K562 (cell line): ENCODE results near the gene CLCNKB. TPM values are rescaled to one million over a fixed set of nuclear protein-coding genes. Genes with fewer than 3 reads are reported as not detected.

Experiments
- ATAC-seq: fragments of 200-7000 bp; cut with Tn5 transposase; 3 replicates; pipeline ENCODE4 v1.9.1; 2020; ENCODE audit warnings: moderate library complexity
- Bru-seq: library from RNA; stranded (reverse); fragments of 400-500 nt; gene quantifications from one replicate; lab custom pipeline; 2021; lab: Mats Ljungman, UMichigan
- BruChase-seq, 2 experiments: library from RNA; stranded (reverse); fragments of 400-500 nt; gene quantifications; one replicate each; lab custom pipeline; 2021; lab: Mats Ljungman, UMichigan
- BruUV-seq: library from RNA; stranded (reverse); fragments of 400-500 nt; replicated peaks from 2 replicates; lab custom pipeline; 2021; lab: Mats Ljungman, UMichigan
- CTCF ChIA-PET: fragments of 300-600 bp; formaldehyde crosslinking; extraction: SDS; loops from one replicate; lab custom pipeline; 2021; ENCODE audit warnings: low intra/inter-chr PET ratio; lab: Yijun Ruan, JAX
- POLR2A ChIA-PET: fragments of 300-600, 350-650 bp; sonication (Branson Sonifier 250); formaldehyde crosslinking; extraction: SDS; loops from one replicate; lab custom pipeline; 2021; ENCODE audit warnings: antibody characterized with exemption, inconsistent platforms; lab: Yijun Ruan, JAX
- DNase-seq, 4 experiments: peaks; one replicate each; pipeline versions ENCODE4 v3.0.0 to v3.0.0-alpha.2; 2011 to 2018; ENCODE audit warnings: low spot score in 3 of 4, mixed read lengths in 3 of 4; ENCODE audit errors: extremely low read depth in 1 of 4
- FAIRE-seq: peaks from 2 replicates; lab custom pipeline; 2011; peaks lifted over from hg19 to GRCh38; lab: Jason Lieb, UNC
- H2AFZ ChIP-seq: 2 replicates; pipeline ENCODE4 v1.6.0; 2011; ENCODE audit warnings: low read depth, low read length, control low read depth, inconsistent platforms
- H3K27ac ChIP-seq: fragments of 200-600 bp; 3 replicates; pipeline ENCODE4 v1.8.0; 2011; ENCODE audit warnings: low read depth, mild to moderate bottlenecking, control low read depth, inconsistent platforms, low read length, moderate library complexity, mixed read lengths; ENCODE audit errors: extremely low read depth
- H3K27me3 ChIP-seq, 2 experiments: fragments of 300-600 bp in 1 of 2; 2 replicates in 1 of 2; 3 replicates in 1 of 2; pipeline versions ENCODE4 v1.6.0 to v1.8.0; 2011; ENCODE audit warnings: inconsistent platforms in 2 of 2, low read length in 2 of 2, mild to moderate bottlenecking in 1 of 2, mixed read lengths in 1 of 2, moderate library complexity in 1 of 2; ENCODE audit not compliant: control insufficient read depth in 2 of 2, insufficient read depth in 2 of 2
- H3K36me3 ChIP-seq: fragments of 300-600 bp; 3 replicates; pipeline ENCODE4 v1.8.0; 2011; ENCODE audit warnings: mild to moderate bottlenecking, low read length, inconsistent platforms; ENCODE audit not compliant: control insufficient read depth, insufficient read depth
- H3K4me1 ChIP-seq, 2 experiments: fragments of 200-600 bp in 1 of 2; replicated peaks in 1 of 2; 2 replicates in 1 of 2; 3 replicates in 1 of 2; pipeline versions ENCODE4 v1.5.1 to v1.8.0; 2011; ENCODE audit warnings: inconsistent platforms in 2 of 2, low read length in 2 of 2, mild to moderate bottlenecking in 1 of 2, mixed read lengths in 1 of 2, moderate library complexity in 1 of 2; ENCODE audit not compliant: control insufficient read depth in 2 of 2, insufficient read depth in 2 of 2
- H3K4me2 ChIP-seq: 2 replicates; pipeline ENCODE4 v1.6.1; 2011; ENCODE audit warnings: low read length, control low read depth, inconsistent platforms, mixed read lengths; ENCODE audit not compliant: insufficient read depth
- H3K4me3 ChIP-seq: fragments of 200-600 bp; sonication (generic), shearing (Covaris generic); 2 replicates; pipeline ENCODE4 v1.5.1; 2016; ENCODE audit warnings: control low read depth, inconsistent platforms
- H3K79me2 ChIP-seq: fragments of 200-600 bp; 3 replicates; pipeline ENCODE4 v1.8.0; 2011; ENCODE audit warnings: low read length, inconsistent platforms; ENCODE audit not compliant: control insufficient read depth, insufficient read depth
- H3K9ac ChIP-seq, 2 experiments: 2 replicates each; pipeline versions ENCODE4 v1.6.0 to v1.6.1; 2011; ENCODE audit warnings: low read depth in 2 of 2, low read length in 2 of 2, control low read depth in 1 of 2, inconsistent platforms in 1 of 2, mild to moderate bottlenecking in 1 of 2, mixed read lengths in 1 of 2; ENCODE audit not compliant: insufficient read depth in 1 of 2
- H3K9me1 ChIP-seq: one replicate; pipeline ENCODE4 v1.6.0; 2011; ENCODE audit warnings: inconsistent platforms, mild to moderate bottlenecking, low read length, moderate library complexity; ENCODE audit not compliant: control insufficient read depth, insufficient read depth
- H3K9me3 ChIP-seq: replicated peaks from 2 replicates; pipeline ENCODE4 v1.5.1; 2011; ENCODE audit warnings: low read depth, low read length, inconsistent platforms; ENCODE audit not compliant: control insufficient read depth, insufficient read depth
- H4K20me1 ChIP-seq: replicated peaks from 2 replicates; pipeline ENCODE4 v1.6.1; 2011; ENCODE audit warnings: low read length, inconsistent platforms, mixed read lengths; ENCODE audit not compliant: control insufficient read depth, insufficient read depth
- EGR1 ChIP-seq: fragments of 450-650 bp; conservative IDR thresholded peaks from 2 replicates; pipeline ENCODE4 v1.6.1; 2017; ENCODE audit warnings: mild to moderate bottlenecking
- HBP1 ChIP-seq: fragments of 450-650 bp; formaldehyde crosslinking; IDR thresholded peaks from 2 replicates; pipeline ENCODE4 v1.4.0; 2022; ENCODE audit warnings: missing genetic modification characterization
- HDAC6 ChIP-seq: IDR thresholded peaks from 2 replicates; pipeline ENCODE4 v1.6.1; 2012; ENCODE audit warnings: low read depth, mild to moderate bottlenecking, control low read depth, inconsistent platforms, low read length, moderate library complexity
- IRF1 ChIP-seq: sonication (generic); formaldehyde crosslinking; IDR thresholded peaks from 2 replicates; pipeline ENCODE4 v1.8.0; 2022; ENCODE audit warnings: missing genetic modification reagents, mild to moderate bottlenecking, borderline replicate concordance
- LARP7 ChIP-seq: fragments of 450-650 bp; IDR thresholded peaks from 2 replicates; pipeline ENCODE4 v1.6.1; 2016
- LEF1 ChIP-seq: fragments of 450-650 bp; IDR thresholded peaks from 2 replicates; pipeline ENCODE4 v1.6.1; 2016; ENCODE audit warnings: mild to moderate bottlenecking
- NEUROD1 ChIP-seq: fragments of 150-350 bp; IDR thresholded peaks from 2 replicates; pipeline ENCODE4 v1.6.1; 2014; ENCODE audit warnings: borderline replicate concordance, low read length, low read depth; ENCODE audit not compliant: partially characterized antibody
- PATZ1 ChIP-seq: fragments of 250-450 bp; sonication (Bioruptor Pico); IDR thresholded peaks from 2 replicates; pipeline ENCODE4 v1.5.0; 2020; ENCODE audit warnings: mild to moderate bottlenecking, borderline replicate concordance
- SMAD2 ChIP-seq: fragments of 150-350 bp; IDR thresholded peaks from 2 replicates; pipeline ENCODE4 v1.6.1; 2014; ENCODE audit warnings: low read depth, mild to moderate bottlenecking, low read length
- ZNF512 ChIP-seq: IDR thresholded peaks from 2 replicates; pipeline ENCODE4 v1.6.1; 2016; ENCODE audit warnings: missing genetic modification characterization, missing compliant biosample characterization
- ZNF717 ChIP-seq: fragments of 250-450 bp; sonication (Bioruptor Pico); IDR thresholded peaks from 2 replicates; pipeline ENCODE4 v1.5.0; 2021
- ZSCAN32 ChIP-seq: fragments of 450-650 bp; formaldehyde crosslinking; IDR thresholded peaks from 2 replicates; pipeline ENCODE4 v1.4.0; 2020; ENCODE audit warnings: mild to moderate bottlenecking, moderate library complexity
- WGBS: fragments of 100-300 bp; shearing (Covaris generic); methylation state at CpG from one replicate; pipeline ENCODE4 v1.1.6; 2016; ENCODE audit warnings: low coverage, mixed read lengths; ENCODE audit not compliant: insufficient coverage; ENCODE audit errors: missing lambda C conversion rate; 5-methylcytosine and 5-hydroxymethylcytosine counted together
- in situ Hi-C: fragments of 300-500 bp; cut with MboI; formaldehyde crosslinking; loops from 4 replicates; pipeline ENCODE4 v1.15.0; 2018; ENCODE audit warnings: inconsistent platforms, mixed read lengths
- intact Hi-C: fragments of 100-400 bp; cut with micrococcal nuclease; formaldehyde crosslinking; loops from 2 replicates; pipeline ENCODE4 v1.14.2; 2022
- long read RNA-seq, 3 experiments: library from polyadenylated mRNA in 2 of 3; library from RNA in 1 of 3; unstranded in 2 of 3; stranded (forward) in 1 of 3; transcript quantifications; one replicate each; pipeline ENCODE4 v2.0.0, GENCODE V29; 2019 to 2022
- polyA minus RNA-seq, 3 experiments: library from RNA; depleted of rRNA, polyadenylated mRNA; stranded (reverse); fragments of >200 nt; gene quantifications; 2 replicates each; pipeline ENCODE4 v1.2.3, GENCODE V29; 2011
- polyA plus RNA-seq, 8 experiments: library from polyadenylated mRNA; depleted of rRNA in 4 of 8; stranded (reverse) in 5 of 8; unstranded in 3 of 8; fragments of >200 nt; fragmentation: Nextera tagmentation in 2 of 8; fragmentation: Illumina TruSeq in 1 of 8; extraction: Ambion mirVana in 2 of 8; extraction: Trizol in 1 of 8; gene quantifications; 2 replicates each; pipeline versions ENCODE4 v1.2.1 to v1.2.3, GENCODE V29; 2011 to 2014; ENCODE audit warnings: inconsistent platforms in 1 of 8, missing spikeins in 1 of 8
- total RNA-seq, 7 experiments: library from RNA; depleted of rRNA in 6 of 7; stranded (reverse); fragments of >200 nt in 6 of 7; fragmentation: Illumina TruSeq in 2 of 7; extraction: Trizol in 2 of 7; gene quantifications; 2 replicates each; pipeline versions ENCODE4 v1.2.1 to v1.2.3, GENCODE V29; 2011 to 2021; ENCODE audit warnings: low replicate concordance in 1 of 7

The CLCNKB gene
- total RNA-seq (2011; cell fraction: chromatin; rRNA removed; ENCODE audit: low replicate concordance): 1.2 and 5.1 TPM in 2 replicates
- total RNA-seq (2011; cell fraction: nucleolus; rRNA removed): 3.3 and 5.3 TPM in 2 replicates
- total RNA-seq (2011; cell fraction: nucleoplasm; rRNA removed): 1.8 and 2.3 TPM in 2 replicates
- 0.64 and 1.6 TPM in 2 replicates for total RNA-seq (2014; rRNA removed)
- total RNA-seq (2014; rRNA removed; fragmentation: Illumina TruSeq; extraction: Trizol): 0.32 and 0.40 TPM in 2 replicates
- 0.19 and 0.29 TPM in 2 replicates for total RNA-seq (2015; rRNA removed; fragmentation: Illumina TruSeq; extraction: Trizol)
- total RNA-seq (2021): 1.1 TPM in 2 replicates
- 1.4 and 4.0 TPM in 2 replicates for polyA plus RNA-seq (2011; rRNA removed)
- 3.6 and 5.5 TPM in 2 replicates for polyA plus RNA-seq (2011; cell fraction: cytosol; rRNA removed)
- 22.9 and 26.0 TPM in 2 replicates for polyA plus RNA-seq (2011; cell fraction: nucleus; rRNA removed)
- 0.48 and 1.8 TPM in 2 replicates for polyA plus RNA-seq (2012)
- 0.97 and 1.1 TPM in 2 replicates for polyA plus RNA-seq (2014; fragmentation: Illumina TruSeq; extraction: Trizol)
- under 1 TPM; 0.08 to 0.49 TPM for polyA plus RNA-seq (2014; fragmentation: Nextera tagmentation; extraction: Ambion mirVana)
- polyA plus RNA-seq (2014; rRNA removed): 1.2 and 1.7 TPM in 2 replicates
- polyA minus RNA-seq (2011; rRNA and poly(A)+ RNA removed): 0.99 and 1.2 TPM in 2 replicates
- 1.0 TPM in 1 of 2 replicates, not detected in the other for polyA minus RNA-seq (2011; cell fraction: cytosol; rRNA and poly(A)+ RNA removed)
- 1.5 and 2.3 TPM in 2 replicates for polyA minus RNA-seq (2011; cell fraction: nucleus; rRNA and poly(A)+ RNA removed)
- Bru-seq, nascent RNA: percentile 37 among the genes with signal in this experiment
- BruChase-seq, experiment 1, labeled RNA remaining after a 2-hour chase: percentile 17 among the genes with signal in this experiment
- percentile 14 among the genes with signal in this experiment for BruChase-seq, experiment 2, labeled RNA remaining after a 6-hour chase
- long read RNA-seq, experiment 1, partial matches to known transcripts: 1 of 2 reads
- long read RNA-seq, experiment 1, other reads (novel, unspliced or antisense): 1 of 2 reads
- long read RNA-seq, experiment 2: 0 reads
- long read RNA-seq, experiment 3: 0 reads

GRCh38 chr1:16043521-16043920, at the start of gene CLCNKB:
TSS of gene CLCNKB (plus strand) at chr1:16043782. CDS start at chr1:16044493, 711 bp downstream.
- CTCF ChIA-PET: no interaction called here
- no peak for ATAC-seq
- no peak for FAIRE-seq
- WGBS: 66% methylated on average over 7 of the region's 7 CpGs
- Histone ChIP-seq H3K4me2 (no peak within 1 kb of the TSS), H4K20me1 (no peaks in the 10 kb centered on the region), H3K9ac (peak within 1 kb of the TSS in 1 of 2 experiments; percentile 58; a peak in 2 of 4 replicates), H3K4me3 (no peak within 1 kb of the TSS), H3K79me2 (no peaks in the 10 kb centered on the region), H3K9me1 (no peaks in the 10 kb centered on the region), H3K27ac (no peak within 1 kb of the TSS), H3K27me3 (no peaks in the 10 kb centered on the region), H3K9me3 (no peaks in the 10 kb centered on the region), H3K4me1 (peaks cover 0 to 55% of the 10 kb centered on the region in 2 experiments; a peak in 3 of 5 replicates), H3K36me3 (no peaks in the 10 kb centered on the region), H2AFZ (no peak within 1 kb of the TSS)
- no TSS peak for BruUV-seq
- no peak for DNase-seq
- in situ Hi-C loops (no loop called here), intact Hi-C loops (no loop called here)
- POLR2A ChIA-PET: interaction anchor here (0.8 kb wide), 1 partner anchor 21 kb away, joined by 3 read pairs; no protein-coding TSS in a partner anchor
- TF ChIP-seq LARP7: no peak
- no peak for TF ChIP-seq IRF1 (CRISPR knock-in tag)
- TF ChIP-seq PATZ1: no peak
- no peak for TF ChIP-seq ZNF717 (CRISPR knock-in tag)
- no peak for TF ChIP-seq NEUROD1
- TF ChIP-seq ZNF512: no peak
- TF ChIP-seq HBP1: no peak
- TF ChIP-seq SMAD2: no peak
- TF ChIP-seq HDAC6: no peak
- no peak for TF ChIP-seq ZSCAN32 (CRISPR knock-in tag)
- TF ChIP-seq EGR1: no peak
- TF ChIP-seq LEF1: no peak
